GM23338 (cell line): Measurements from ENCODE around the gene RAB4A. TPM values are rescaled to one million over a fixed set of nuclear protein-coding genes. Genes with fewer than 3 reads are reported as not detected.

Experiments
- ATAC-seq: fragments of 200-7000 bp; cut with Tn5 transposase; 3 replicates; pipeline ENCODE4 v1.9.1; 2020
- DNase-seq: peaks from one replicate; pipeline ENCODE4 v3.0.0-alpha.2; 2015; ENCODE audit warnings: low spot score
- H2AFZ ChIP-seq: fragments of 200-600 bp; sonication (generic); 2 replicates; pipeline ENCODE4 v1.8.0; 2016; ENCODE audit warnings: antibody characterized with exemption, mild to moderate bottlenecking, moderate library complexity
- H3F3A ChIP-seq: fragments of 200-600 bp; sonication (generic); replicated peaks from 2 replicates; pipeline ENCODE4 v1.8.0; 2017; ENCODE audit warnings: antibody characterized with exemption, mixed run types, low read depth
- H3K27ac ChIP-seq: fragments of 200-600 bp; sonication (generic); 2 replicates; pipeline ENCODE4 v1.6.1; 2016; ENCODE audit warnings: low read depth
- H3K27me3 ChIP-seq: fragments of 200-600 bp; sonication (generic); 2 replicates; pipeline ENCODE4 v1.8.0; 2016; ENCODE audit warnings: mild to moderate bottlenecking, mixed run types, moderate library complexity; ENCODE audit not compliant: insufficient read depth
- H3K36me3 ChIP-seq: fragments of 200-600 bp; sonication (generic); 2 replicates; pipeline ENCODE4 v1.8.0; 2016; ENCODE audit warnings: mild to moderate bottlenecking; ENCODE audit not compliant: insufficient read depth
- H3K4me1 ChIP-seq: fragments of 200-600 bp; sonication (generic); 2 replicates; pipeline ENCODE4 v1.8.0; 2016; ENCODE audit warnings: mild to moderate bottlenecking, moderate library complexity; ENCODE audit not compliant: insufficient read depth
- H3K4me2 ChIP-seq: fragments of 200-600 bp; sonication (generic); 2 replicates; pipeline ENCODE4 v1.7.1; 2017; ENCODE audit warnings: mixed run types
- H3K4me3 ChIP-seq: fragments of 200-600 bp; sonication (generic); 2 replicates; pipeline ENCODE4 v1.6.1; 2016; ENCODE audit warnings: mixed run types
- H3K79me2 ChIP-seq: fragments of 200-600 bp; sonication (generic); replicated peaks from 2 replicates; pipeline ENCODE4 v1.8.0; 2017; ENCODE audit warnings: mild to moderate bottlenecking; ENCODE audit not compliant: insufficient read depth
- H3K9me2 ChIP-seq: fragments of 200-600 bp; sonication (generic); 2 replicates; pipeline ENCODE4 v1.8.0; 2017; ENCODE audit not compliant: insufficient read depth
- H4K20me1 ChIP-seq: fragments of 200-600 bp; sonication (generic); replicated peaks from 2 replicates; pipeline ENCODE4 v1.8.0; 2017; ENCODE audit warnings: mild to moderate bottlenecking; ENCODE audit not compliant: insufficient read depth
- H3K27ac Mint-ChIP-seq: 2 replicates; pipeline ENCODE4 v1.8.0; 2020; ENCODE audit warnings: inconsistent platforms, mild to moderate bottlenecking, moderate library complexity, mixed read lengths
- H3K27me3 Mint-ChIP-seq: 3 replicates; pipeline ENCODE4 v1.8.0; 2022; ENCODE audit warnings: low read depth, mild to moderate bottlenecking, moderate library complexity, mixed read lengths, inconsistent platforms; ENCODE audit not compliant: insufficient read depth, poor library complexity
- H3K36me3 Mint-ChIP-seq: 3 replicates; pipeline ENCODE4 v1.8.0; 2021; ENCODE audit warnings: low read depth, mild to moderate bottlenecking, inconsistent platforms, moderate library complexity, mixed read lengths
- H3K4me1 Mint-ChIP-seq: 3 replicates; pipeline ENCODE4 v1.8.0; 2020; ENCODE audit warnings: mild to moderate bottlenecking, inconsistent platforms, mixed read lengths
- H3K4me3 Mint-ChIP-seq: 3 replicates; pipeline ENCODE4 v1.8.0; 2021; ENCODE audit warnings: moderate library complexity, mild to moderate bottlenecking, inconsistent platforms, mixed read lengths
- H3K9me3 Mint-ChIP-seq: 3 replicates; pipeline ENCODE4 v1.8.0; 2020; ENCODE audit warnings: moderate library complexity, mild to moderate bottlenecking, inconsistent platforms, mixed read lengths
- CREB1 ChIP-seq: fragments of 250-450 bp; sonication (Bioruptor Pico); IDR thresholded peaks from 2 replicates; pipeline ENCODE4 v1.5.0; 2020; ENCODE audit warnings: low read depth, mild to moderate bottlenecking, moderate library complexity
- NANOG ChIP-seq: IDR thresholded peaks from 2 replicates; pipeline ENCODE4 v1.6.1; 2016; ENCODE audit warnings: antibody characterized with exemption, borderline replicate concordance
- STAT1 ChIP-seq: IDR thresholded peaks from one replicate; pipeline ENCODE4 v1.6.1; 2016; ENCODE audit warnings: antibody characterized with exemption; ENCODE audit not compliant: unreplicated experiment
- ZNF114 ChIP-seq: fragments of 250-450 bp; sonication (Bioruptor Pico); IDR thresholded peaks from 2 replicates; pipeline ENCODE4 v1.5.0; 2020; ENCODE audit warnings: mild to moderate bottlenecking, moderate library complexity
- ZNF331 ChIP-seq: fragments of 250-450 bp; sonication (Bioruptor Pico); IDR thresholded peaks from 2 replicates; pipeline ENCODE4 v1.5.0; 2020; ENCODE audit warnings: low read depth, mild to moderate bottlenecking, moderate library complexity
- polyA plus RNA-seq: library from polyadenylated mRNA; unstranded; fragments of >200 nt; fragmentation: Nextera tagmentation; extraction: Ambion mirVana; gene quantifications from 2 replicates; pipeline ENCODE4 v1.2.1, GENCODE V29; 2016
- total RNA-seq: library from RNA; depleted of rRNA; stranded (reverse); fragments of >200 nt; shearing (Covaris generic); gene quantifications from 2 replicates; pipeline ENCODE4 v1.2.3, GENCODE V29; 2014
- TF ChIP-seq, protein P1 (sequence below): fragments of 250-450 bp; sonication (Bioruptor Pico); IDR thresholded peaks from 2 replicates; pipeline ENCODE4 v1.5.0; 2020; ENCODE audit warnings: mild to moderate bottlenecking, moderate library complexity
- TF ChIP-seq, protein P2 (sequence below): IDR thresholded peaks from 2 replicates; pipeline ENCODE4 v1.6.1; 2016; ENCODE audit warnings: antibody characterized with exemption

Gene RAB4A
- total and polyA plus RNA-seq, 2 experiments from 2014 or later: 37.5 to 50.8 TPM

DNA sequence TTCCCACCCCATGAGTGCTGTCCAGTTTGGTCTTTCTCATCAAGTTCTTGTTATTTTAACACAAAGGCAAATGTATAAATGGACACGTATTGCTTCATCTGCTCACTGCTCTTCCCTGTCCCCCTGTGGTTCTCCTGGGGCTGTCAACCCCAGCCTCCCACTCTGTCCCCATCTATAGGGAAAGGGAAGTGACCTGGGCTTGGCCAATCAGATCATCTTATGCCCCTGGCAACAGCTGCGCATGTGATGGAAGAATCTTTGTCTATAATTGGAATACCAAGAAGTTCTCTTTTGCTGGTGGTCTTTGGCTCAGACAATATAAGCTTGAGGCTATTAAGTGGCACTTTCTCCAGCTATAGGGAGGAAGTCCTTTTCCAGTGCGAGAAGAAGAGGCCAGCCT lies 76.6 kb downstream of the RAB4A start (continued):
- TF ChIP-seq, protein P1, sequence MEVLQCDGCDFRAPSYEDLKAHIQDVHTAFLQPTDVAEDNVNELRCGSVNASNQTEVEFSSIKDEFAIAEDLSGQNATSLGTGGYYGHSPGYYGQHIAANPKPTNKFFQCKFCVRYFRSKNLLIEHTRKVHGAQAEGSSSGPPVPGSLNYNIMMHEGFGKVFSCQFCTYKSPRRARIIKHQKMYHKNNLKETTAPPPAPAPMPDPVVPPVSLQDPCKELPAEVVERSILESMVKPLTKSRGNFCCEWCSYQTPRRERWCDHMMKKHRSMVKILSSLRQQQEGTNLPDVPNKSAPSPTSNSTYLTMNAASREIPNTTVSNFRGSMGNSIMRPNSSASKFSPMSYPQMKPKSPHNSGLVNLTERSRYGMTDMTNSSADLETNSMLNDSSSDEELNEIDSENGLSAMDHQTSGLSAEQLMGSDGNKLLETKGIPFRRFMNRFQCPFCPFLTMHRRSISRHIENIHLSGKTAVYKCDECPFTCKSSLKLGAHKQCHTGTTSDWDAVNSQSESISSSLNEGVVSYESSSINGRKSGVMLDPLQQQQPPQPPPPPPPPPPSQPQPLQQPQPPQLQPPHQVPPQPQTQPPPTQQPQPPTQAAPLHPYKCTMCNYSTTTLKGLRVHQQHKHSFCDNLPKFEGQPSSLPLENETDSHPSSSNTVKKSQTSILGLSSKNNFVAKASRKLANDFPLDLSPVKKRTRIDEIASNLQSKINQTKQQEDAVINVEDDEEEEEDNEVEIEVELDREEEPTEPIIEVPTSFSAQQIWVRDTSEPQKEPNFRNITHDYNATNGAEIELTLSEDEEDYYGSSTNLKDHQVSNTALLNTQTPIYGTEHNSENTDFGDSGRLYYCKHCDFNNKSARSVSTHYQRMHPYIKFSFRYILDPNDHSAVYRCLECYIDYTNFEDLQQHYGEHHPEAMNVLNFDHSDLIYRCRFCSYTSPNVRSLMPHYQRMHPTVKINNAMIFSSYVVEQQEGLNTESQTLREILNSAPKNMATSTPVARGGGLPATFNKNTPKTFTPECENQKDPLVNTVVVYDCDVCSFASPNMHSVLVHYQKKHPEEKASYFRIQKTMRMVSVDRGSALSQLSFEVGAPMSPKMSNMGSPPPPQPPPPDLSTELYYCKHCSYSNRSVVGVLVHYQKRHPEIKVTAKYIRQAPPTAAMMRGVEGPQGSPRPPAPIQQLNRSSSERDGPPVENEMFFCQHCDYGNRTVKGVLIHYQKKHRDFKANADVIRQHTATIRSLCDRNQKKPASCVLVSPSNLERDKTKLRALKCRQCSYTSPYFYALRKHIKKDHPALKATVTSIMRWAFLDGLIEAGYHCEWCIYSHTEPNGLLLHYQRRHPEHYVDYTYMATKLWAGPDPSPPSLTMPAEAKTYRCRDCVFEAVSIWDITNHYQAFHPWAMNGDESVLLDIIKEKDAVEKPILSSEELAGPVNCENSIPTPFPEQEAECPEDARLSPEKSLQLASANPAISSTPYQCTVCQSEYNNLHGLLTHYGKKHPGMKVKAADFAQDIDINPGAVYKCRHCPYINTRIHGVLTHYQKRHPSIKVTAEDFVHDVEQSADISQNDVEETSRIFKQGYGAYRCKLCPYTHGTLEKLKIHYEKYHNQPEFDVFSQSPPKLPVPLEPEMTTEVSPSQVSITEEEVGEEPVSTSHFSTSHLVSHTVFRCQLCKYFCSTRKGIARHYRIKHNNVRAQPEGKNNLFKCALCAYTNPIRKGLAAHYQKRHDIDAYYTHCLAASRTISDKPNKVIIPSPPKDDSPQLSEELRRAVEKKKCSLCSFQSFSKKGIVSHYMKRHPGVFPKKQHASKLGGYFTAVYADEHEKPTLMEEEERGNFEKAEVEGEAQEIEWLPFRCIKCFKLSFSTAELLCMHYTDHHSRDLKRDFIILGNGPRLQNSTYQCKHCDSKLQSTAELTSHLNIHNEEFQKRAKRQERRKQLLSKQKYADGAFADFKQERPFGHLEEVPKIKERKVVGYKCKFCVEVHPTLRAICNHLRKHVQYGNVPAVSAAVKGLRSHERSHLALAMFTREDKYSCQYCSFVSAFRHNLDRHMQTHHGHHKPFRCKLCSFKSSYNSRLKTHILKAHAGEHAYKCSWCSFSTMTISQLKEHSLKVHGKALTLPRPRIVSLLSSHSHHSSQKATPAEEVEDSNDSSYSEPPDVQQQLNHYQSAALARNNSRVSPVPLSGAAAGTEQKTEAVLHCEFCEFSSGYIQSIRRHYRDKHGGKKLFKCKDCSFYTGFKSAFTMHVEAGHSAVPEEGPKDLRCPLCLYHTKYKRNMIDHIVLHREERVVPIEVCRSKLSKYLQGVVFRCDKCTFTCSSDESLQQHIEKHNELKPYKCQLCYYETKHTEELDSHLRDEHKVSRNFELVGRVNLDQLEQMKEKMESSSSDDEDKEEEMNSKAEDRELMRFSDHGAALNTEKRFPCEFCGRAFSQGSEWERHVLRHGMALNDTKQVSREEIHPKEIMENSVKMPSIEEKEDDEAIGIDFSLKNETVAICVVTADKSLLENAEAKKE (CRISPR knock-in tag): no peak
- no peak for TF ChIP-seq NANOG

DNA sequence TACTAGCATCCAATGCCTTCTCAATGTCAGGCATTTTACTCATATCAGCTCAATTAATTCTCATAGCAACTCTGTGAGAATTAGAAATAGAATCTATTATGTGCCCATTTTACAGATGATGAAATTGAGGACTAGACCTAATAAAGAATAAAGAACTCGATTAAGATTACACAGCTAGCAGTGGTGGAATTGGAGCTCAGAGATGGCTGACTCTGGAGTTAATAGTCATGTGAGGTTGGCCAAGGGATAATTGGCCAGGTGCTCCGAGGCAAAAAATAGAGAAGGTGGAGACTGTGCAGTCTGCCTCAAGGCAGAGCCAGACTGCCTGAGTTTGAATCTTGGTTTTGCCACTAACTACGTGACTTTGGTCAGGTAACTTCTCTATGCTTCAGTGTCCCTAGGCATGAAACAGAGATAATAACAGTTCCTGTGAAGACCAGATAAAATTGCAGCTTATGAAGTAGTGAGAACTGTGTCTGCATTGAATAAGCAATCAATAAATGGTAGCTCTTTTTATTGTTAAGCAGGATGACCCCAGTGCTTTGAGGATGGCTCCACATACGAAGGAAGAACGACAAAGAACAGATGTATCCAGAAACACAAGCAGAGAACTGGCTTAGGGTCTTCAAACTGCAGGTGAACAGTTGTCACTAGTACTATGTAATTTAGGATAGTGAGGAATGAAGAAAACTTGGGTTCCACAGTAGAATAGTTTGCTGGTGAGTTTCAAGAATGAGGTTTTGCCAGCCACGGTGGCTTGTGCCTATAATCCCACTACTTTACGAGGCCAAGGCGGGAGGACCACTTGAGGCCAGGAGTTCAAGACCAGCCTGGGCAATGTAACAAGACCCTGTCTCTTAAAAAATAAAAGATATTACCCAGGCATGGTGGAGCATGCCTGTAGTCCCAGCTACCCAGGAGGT lies 78.8 kb downstream of the RAB4A start:
- Histone ChIP-seq H3K4me2 (no peak overlapping the region), H3K27ac (no peak overlapping the region), H3K4me3 (no peak overlapping the region), H3K4me1 (no peaks in the 10 kb centered on the region), H3K79me2 (no peaks in the 10 kb centered on the region), H3K36me3 (no peaks in the 10 kb centered on the region), H4K20me1 (no peaks in the 10 kb centered on the region; the same call in 1 of the 2 replicates), H3F3A (no peaks in the 10 kb centered on the region), H3K27me3 (peaks cover 9% of the 10 kb centered on the region), H2AFZ (no peak overlapping the region), H3K9me2 (0 out of 2 replicates have a peak, but pooled peaks cover 6% of the 10 kb centered on the region)
- DNase-seq (no peak), ATAC-seq (no peak)
- no peak overlapping the region for H3K27ac Mint-ChIP-seq
- H3K9me3 Mint-ChIP-seq: peaks cover 5% of the 10 kb centered on the region; the same call in 1 of the 3 replicates
- H3K27me3 Mint-ChIP-seq: peaks cover 6% of the 10 kb centered on the region
- H3K36me3 Mint-ChIP-seq: no peaks in the 10 kb centered on the region
- no peaks in the 10 kb centered on the region; the same call in 2 of the 3 replicates for H3K4me1 Mint-ChIP-seq
- no peak overlapping the region for H3K4me3 Mint-ChIP-seq
- TF ChIP-seq ZNF331: no peak
- TF ChIP-seq ZNF114: no peak
- TF ChIP-seq, protein P2, sequence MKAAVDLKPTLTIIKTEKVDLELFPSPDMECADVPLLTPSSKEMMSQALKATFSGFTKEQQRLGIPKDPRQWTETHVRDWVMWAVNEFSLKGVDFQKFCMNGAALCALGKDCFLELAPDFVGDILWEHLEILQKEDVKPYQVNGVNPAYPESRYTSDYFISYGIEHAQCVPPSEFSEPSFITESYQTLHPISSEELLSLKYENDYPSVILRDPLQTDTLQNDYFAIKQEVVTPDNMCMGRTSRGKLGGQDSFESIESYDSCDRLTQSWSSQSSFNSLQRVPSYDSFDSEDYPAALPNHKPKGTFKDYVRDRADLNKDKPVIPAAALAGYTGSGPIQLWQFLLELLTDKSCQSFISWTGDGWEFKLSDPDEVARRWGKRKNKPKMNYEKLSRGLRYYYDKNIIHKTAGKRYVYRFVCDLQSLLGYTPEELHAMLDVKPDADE: no peak
- TF ChIP-seq NANOG: no peak
- TF ChIP-seq, protein P1 (CRISPR knock-in tag): no peak
- TF ChIP-seq CREB1: no peak
- TF ChIP-seq STAT1: no peak
